ENCODE measurements around the gene MORF4L1.

DNA sequence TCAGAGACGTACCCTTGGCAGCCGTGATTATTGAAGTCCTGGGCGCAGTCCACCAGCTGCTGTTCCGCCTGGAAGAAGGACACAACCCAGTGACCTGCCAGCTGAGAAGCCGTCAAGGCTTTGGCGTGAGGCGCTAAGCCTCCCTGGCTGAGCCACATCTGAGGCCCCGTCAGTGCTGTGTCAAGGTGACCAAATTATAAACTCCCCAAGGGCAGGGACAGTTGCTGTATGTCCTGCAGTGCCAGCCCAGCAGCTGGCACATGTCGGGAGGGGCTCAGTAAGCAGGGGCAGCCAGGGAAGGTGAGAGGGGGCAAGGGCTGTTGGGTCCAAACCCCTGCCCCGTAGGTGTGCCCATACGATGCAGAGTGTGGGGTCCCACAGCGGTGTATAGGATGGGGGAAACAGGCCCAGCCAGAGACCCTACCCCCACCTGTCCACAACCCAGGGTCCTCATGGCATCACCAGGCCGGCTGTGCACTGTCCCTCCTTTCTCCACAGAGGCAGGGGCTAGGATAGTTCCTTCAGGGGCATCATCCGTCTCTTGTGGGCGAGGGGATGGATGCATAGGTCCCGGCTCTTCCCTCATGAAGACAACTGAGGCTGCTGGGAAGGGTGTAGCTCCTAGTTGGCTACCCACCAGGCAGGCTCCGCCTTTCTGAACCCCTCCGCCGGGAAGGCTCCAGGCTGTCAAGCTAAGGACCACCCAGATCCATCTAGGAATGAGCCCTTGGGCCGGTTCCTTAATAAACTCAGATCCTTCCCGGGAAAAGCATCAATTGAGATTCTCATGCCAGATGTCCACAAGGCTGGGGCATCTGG, 59.0 kb downstream of the MORF4L1 start:
- TF ChIP-seq, protein P1, sequence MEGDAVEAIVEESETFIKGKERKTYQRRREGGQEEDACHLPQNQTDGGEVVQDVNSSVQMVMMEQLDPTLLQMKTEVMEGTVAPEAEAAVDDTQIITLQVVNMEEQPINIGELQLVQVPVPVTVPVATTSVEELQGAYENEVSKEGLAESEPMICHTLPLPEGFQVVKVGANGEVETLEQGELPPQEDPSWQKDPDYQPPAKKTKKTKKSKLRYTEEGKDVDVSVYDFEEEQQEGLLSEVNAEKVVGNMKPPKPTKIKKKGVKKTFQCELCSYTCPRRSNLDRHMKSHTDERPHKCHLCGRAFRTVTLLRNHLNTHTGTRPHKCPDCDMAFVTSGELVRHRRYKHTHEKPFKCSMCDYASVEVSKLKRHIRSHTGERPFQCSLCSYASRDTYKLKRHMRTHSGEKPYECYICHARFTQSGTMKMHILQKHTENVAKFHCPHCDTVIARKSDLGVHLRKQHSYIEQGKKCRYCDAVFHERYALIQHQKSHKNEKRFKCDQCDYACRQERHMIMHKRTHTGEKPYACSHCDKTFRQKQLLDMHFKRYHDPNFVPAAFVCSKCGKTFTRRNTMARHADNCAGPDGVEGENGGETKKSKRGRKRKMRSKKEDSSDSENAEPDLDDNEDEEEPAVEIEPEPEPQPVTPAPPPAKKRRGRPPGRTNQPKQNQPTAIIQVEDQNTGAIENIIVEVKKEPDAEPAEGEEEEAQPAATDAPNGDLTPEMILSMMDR (conservative IDR thresholded peaks at IDR 0.05; ENCODE audit: low read depth, low read length) = no peak
- TF ChIP-seq EZH2phosphoT487 (IDR thresholded peaks at IDR 0.05; ENCODE audit: borderline replicate concordance, low read length) (no peak), EZH2 (IDR thresholded peaks at IDR 0.05; ENCODE audit: low read length, unreplicated experiment) (no peak)
